GM19099 (cell line): ENCODE measurements around the gene NFKBIE.

Experiments used
- POLR2A ChIP-seq: IDR thresholded peaks from 3 replicates; pipeline ENCODE4 v1.6.1; 2011; ENCODE audit warnings: low read depth; ENCODE audit not compliant: insufficient read length; ENCODE audit errors: extremely low read depth

The NFKBIE gene

GRCh38 chr6:44269178-44269920 lies 4.0 kb upstream of the NFKBIE start:
- no peak for TF ChIP-seq POLR2A

- TF ChIP-seq POLR2A: no peak
These were observed 2.8 kb upstream of the NFKBIE start for GRCh38 chr6:44268095-44268628.

GRCh38 chr6:44267252-44267651 lies 1.9 kb upstream of the NFKBIE start:
- TF ChIP-seq POLR2A: no peak

- TF ChIP-seq POLR2A: peak; percentile 33
These were observed 996 bp upstream of the NFKBIE start for GRCh38 chr6:44266347-44266746.

GRCh38 chr6:44265722-44266233 lies 427 bp upstream of the NFKBIE start:
- no peak for TF ChIP-seq POLR2A

GRCh38 chr6:44264154-44265006 lies 971 bp downstream of the NFKBIE start:
- TF ChIP-seq POLR2A: peak; percentile 53

- TF ChIP-seq POLR2A: peak; percentile 66
These were observed 1.8 kb downstream of the NFKBIE start for GRCh38 chr6:44263354-44264100.

- peak; percentile 2 for TF ChIP-seq POLR2A
These were observed 2.6 kb downstream of the NFKBIE start for GRCh38 chr6:44262467-44263353.

GRCh38 chr6:44261581-44261980 lies 3.8 kb downstream of the NFKBIE start:
- peak; percentile 27 for TF ChIP-seq POLR2A

- peak; percentile 53 for TF ChIP-seq POLR2A
These were observed 4.7 kb downstream of the NFKBIE start for GRCh38 chr6:44260451-44261297.

GRCh38 chr6:44260011-44260410 lies 5.3 kb downstream of the NFKBIE start:
- no peak for TF ChIP-seq POLR2A

GRCh38 chr6:44258921-44259320 lies 6.4 kb downstream of the NFKBIE start:
- no peak for TF ChIP-seq POLR2A

- TF ChIP-seq POLR2A: no peak
These were observed 7.0 kb downstream of the NFKBIE start for GRCh38 chr6:44258325-44258863.
